Activated gamma-delta T cell (primary cell): ENCODE measurements around the gene NEDD4L.

Experiments used
- DNase-seq: peaks from one replicate; lab custom pipeline; 2025; lab: John Stamatoyannopoulos, UW

Gene NEDD4L

DNA sequence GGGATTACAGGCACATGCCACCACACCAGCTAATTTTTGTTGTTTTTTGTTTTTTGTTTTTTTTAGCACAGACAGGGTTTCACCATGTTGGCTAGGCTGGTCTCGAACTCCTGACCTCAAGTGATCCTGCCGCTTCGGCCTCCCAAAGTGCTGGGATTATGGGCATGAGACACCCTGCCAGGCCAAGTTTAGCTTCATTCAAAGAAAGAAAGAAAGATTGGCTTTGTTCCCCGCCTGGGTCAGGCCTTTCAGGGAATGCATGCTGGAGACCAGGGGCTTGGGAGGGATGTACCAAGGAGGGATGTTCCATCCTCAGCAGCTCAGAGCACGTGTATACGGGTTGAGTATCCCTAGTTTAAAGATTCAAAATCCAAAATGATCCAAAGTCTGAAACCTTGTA is 301.8 kb downstream of the NEDD4L start:
- DNase-seq = no peak

DNA sequence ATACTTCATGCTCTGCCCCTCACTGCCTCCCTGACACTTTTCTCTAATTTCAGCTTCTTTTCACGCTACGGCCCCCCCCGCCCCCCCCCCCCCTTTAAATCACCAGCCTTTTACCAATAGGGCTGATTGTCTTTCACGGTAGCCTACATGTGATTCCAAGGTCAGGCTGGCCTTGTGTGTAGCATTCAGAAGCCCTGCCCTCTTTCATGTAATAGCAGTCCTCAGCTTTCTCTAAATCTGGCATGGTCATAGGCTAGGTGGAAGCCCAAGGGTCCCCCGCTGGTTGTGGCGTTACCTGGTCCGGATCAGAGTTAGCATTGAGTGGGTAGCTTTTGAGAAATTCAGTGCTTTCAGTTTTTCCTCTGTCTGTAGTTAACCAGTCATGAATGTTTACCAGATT is 303.1 kb downstream of the NEDD4L start:
- DNase-seq = no peak

DNA sequence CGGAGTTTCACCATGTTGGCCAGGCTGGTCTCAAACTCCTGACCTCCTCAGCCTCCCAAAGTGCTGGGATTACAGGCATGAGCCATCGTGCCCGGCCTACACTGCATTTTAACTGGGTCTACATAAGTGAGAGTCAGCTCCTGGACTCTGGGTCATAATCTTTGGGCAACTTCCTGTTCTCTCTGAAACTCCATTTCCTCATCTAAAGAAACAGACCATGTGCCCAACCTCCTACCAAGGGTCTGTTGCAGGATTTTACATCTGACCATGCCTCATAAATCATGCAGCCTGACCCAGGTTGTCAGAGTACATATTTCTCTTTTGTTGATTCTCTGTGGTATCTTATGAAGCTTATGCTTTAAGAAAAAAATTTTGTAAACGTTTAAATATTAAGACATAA is 304.5 kb downstream of the NEDD4L start:
- DNase-seq = no peak

DNA sequence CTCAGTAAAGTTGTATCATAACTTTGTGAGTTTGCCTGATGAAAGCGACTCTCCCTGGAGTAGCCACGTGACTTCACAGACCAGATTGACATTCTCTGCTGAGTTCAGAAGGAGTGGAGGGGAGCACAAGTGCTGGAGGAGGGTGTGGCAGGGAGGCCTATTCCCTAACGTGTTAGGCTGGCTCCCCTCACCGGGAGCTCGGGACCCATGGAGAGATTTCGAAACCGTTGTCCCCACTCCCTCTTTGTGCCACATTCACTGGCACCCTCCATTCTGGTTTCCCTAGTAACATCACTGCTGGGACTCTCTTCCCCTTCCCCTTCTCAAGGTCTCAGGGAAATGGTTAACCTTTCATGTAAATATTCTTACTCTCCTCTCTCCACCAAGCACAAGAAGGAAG is 304.9 kb downstream of the NEDD4L start:
- DNase-seq = no peak

DNA sequence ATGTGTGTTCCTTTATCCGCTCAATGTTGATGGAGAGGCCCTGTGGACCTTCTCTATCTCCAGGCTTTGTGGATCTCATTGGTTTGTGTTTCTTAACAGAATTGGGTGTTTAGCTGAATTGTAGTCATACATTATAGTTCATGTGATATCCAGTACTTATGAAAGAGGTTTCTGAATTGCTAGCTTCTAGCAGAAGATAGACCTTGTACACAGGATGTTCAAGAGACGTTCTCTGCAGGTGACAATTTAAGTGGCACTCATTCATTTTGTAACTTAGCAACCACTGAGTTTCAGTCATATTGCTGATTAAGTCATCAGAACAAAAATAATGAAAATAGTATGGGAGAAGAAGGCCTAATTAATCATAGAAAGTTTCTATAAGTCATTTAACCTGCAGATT is 305.6 kb downstream of the NEDD4L start:
- DNase-seq = no peak

DNA sequence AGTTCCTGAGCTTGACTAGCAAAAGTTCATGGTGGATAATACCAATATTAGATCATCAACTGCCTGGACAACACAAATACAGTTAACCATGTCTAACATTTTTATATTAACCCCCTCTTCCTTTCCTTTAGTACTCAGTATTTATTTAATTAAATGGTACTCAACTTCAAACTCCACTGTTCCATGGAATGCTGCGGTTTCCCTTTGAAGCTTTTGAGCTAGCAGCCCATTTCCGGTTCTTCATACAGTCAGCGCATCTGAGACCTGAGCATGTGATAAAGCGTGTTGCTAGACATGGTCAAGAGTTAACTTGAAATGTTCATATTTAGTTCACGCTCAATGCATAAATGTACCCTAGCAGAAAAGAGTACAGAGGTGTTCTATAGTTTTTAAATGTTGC is 306.5 kb downstream of the NEDD4L start:
- DNase-seq = no peak

DNA sequence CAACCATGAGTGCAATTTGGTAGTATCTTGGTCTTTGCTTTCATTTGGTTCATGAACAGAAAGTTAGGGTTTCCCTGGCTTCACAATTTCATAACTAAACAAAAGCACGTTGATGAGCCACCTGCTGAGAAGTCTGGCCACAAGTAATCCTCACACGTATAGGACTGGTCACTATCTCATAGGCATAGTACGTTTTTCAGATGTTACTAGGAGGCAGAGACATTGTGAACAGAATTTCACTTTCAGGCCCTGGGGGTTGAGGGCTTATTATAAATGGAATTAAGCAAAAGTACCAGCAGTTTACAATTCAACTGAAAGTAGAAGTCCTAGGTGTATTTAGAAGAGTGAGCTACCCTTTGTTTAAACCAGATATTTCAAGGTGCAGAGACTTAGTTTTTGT is 307.8 kb downstream of the NEDD4L start:
- no peak for DNase-seq

DNA sequence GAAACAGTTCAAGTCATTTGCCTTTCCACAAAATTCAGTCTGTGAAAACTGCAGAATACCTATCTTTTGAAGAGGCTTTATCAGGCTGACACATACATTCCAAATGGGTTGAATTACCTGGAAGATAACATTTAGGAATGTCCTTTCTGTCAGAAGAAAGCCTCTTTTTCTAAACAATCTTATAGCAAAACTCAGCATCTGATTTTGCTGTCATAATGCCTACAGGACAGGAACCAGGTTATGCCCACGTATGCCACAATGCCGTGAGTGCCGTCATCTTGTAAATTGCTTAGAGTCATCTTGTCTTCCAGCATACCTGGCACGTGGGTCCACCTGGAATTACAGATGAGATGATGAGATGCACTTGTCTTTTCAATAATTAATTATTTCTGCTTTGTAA is 309.6 kb downstream of the NEDD4L start:
- no peak for DNase-seq

DNA sequence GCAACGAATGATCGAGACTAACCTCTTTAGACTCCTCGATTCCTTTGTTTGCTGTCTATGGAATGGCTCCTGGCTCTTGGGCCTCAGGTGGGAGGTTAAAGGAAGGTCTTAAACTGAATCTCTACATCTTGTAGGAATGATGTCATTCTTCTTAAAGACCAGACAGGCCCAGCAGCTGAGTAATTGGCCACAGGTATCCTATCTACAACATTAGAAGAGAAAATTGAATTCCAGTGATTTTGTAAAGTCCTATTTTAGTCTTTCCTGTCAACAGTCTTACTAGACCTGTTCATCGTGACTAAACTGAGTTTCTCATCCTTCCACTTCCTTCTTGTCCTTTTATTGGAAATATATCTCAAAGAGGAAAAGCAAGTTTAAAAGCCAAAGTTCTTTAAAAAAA is 310.0 kb downstream of the NEDD4L start:
- DNase-seq = no peak

DNA sequence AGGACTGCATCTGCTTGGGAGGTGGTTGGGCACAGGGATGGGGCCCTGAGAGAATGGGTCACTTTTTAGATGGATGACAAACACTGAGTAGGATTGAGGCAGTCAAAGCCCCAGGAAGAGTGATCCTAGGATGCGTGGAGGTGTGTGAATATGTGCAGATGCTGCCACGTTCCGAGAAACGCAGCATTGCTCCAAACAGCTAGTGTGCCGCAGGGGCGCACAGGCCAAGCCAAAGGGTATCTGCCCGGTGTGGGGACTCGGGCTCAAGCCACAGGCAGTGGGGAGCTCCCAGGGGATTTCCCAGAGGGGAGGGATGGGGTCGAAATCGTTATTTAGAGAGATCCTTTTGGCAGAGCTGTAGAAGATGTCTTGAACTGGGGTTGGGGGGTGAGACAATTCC is 310.8 kb downstream of the NEDD4L start:
- DNase-seq = no peak

DNA sequence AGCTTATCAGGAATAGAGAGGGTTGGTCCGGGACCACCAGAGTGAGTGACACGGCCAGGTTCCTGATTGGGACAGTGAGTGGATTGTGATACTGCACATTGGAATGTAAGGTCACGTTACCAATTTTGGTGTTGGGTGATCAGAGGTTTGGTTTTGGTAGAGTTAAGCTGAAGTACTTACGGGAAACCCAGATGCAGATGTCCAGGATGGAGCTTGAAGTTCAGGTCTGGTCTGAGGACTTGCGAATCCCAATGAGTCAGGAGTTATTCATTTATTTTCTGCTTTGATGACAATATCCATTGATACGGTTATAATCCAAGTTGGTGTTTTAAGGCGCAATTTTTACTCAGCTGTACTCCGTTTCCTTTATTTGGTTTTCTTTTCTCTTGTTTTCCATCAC is 311.2 kb downstream of the NEDD4L start:
- DNase-seq = no peak

DNA sequence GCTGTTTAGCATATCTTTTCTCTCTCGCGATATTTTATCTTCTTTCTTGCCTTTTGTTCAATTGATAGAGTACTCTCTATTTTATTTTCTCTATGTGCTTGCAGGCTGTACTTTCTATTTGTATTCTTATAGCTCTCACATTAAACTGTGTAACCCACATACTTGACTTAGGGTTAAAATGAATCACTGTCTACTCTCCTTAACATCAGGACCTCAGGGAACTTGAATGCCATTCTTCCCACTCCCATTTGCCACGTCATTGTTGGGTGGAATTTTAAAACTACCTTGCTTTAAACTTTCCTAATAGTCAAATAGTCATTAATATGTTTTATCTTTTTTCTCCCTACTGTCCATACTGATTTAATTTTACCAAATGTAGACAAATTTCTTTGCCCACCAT is 315.2 kb downstream of the NEDD4L start:
- DNase-seq = no peak

DNA sequence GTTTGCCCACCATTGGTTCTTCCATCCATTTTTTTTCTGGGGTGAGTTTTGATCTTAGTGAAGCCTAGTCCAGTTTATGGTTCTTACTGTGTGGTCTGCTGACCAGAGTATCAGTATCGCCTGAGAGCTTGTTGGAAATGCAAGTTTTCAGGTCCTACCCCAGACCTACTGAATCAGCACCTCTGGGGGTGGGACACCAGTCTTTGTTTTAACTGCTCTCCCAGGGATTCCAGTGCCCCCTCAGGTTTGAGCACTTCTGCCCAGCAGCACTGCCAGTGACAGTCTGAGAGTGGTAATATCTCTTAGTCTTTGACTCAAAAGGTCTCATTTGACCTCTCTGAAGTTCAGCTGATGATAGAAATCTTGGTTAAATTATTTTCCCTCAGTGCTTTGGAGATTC is 315.6 kb downstream of the NEDD4L start:
- DNase-seq = no peak

DNA sequence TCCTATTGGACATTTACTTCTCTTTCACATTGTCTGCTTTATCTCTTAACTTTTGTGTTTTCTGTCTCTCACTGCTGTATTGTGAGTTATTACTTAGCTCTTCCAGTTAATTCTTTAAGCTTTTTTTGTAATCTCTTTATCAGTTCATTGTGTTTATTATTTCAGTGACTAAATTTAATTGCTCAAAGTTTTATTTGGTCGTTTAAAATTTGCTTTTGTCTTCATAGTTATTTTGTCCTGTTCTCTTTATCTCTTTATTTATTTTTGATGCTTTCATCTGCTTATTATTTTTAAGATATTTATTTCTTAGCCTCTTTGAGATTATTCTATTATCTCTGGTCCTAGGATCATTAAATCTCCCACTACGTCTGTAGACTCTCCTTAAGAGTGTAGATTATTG is 316.3 kb downstream of the NEDD4L start:
- DNase-seq = no peak

DNA sequence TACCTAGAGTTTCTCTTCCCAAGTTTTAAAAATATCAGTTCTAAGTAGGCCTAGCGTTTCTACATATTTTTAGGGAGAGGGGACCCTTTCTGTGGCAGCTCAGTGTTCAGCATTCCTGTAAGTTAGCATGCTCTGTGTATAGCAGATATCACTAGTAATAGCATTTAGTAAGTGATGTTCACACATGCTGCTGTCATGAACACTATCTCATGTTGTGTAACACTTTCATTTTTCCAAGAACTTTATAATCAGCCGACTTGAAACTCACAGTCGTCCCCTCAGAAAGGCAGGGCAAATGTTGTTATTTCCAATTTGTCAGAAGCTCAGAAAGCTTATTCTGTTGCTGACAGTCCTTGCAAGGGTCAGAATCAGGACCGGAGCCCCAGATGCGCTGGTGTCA is 317.2 kb downstream of the NEDD4L start:
- no peak for DNase-seq

DNA sequence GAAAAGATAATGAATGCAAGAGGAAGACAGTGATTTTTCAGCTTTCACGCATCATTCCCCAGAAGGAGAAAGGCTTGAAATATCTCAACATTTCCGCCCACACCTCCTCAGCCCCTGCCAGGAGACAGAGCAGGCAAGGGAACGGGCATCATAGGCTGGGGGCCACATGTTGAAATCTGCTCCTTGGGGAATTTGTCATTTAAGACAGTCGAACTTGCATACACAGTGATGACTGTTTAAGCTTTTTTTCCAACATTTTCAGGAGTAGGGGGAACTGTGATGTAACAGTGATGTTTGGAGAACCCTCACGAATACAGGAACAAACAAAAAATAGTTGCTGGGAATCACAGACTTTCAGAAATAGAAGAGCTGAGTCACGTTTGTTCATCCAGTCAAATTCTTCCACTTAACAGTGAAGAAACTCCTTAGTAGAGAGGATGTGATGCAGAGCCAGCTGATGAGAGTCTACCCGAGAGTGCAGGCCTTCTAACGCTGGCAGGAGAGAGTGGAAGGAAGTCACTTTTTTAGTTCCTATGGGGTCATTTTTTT is 318.1 kb downstream of the NEDD4L start:
- no peak for DNase-seq

DNA sequence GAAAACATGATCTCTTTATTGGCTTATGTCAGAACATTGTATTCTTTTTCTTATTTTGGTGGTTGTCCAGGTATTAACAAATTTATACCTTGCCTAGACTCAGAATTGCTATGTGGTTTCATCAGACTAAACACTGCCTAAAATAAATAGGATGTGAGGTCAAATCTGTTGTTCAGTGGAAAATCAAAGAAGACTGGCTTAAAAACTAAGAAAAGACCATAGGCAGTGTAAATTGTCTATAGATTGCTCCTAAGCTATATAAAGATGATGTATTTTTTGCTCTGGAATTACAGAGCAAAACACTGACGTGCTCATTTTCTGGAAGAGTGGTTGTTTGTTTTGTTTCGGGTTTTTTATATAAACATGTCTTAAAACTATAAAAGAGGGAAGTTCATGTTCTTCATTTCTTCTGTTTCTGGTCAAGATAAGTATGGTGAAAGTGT is 318.8 kb downstream of the NEDD4L start:
- DNase-seq = no peak

DNA sequence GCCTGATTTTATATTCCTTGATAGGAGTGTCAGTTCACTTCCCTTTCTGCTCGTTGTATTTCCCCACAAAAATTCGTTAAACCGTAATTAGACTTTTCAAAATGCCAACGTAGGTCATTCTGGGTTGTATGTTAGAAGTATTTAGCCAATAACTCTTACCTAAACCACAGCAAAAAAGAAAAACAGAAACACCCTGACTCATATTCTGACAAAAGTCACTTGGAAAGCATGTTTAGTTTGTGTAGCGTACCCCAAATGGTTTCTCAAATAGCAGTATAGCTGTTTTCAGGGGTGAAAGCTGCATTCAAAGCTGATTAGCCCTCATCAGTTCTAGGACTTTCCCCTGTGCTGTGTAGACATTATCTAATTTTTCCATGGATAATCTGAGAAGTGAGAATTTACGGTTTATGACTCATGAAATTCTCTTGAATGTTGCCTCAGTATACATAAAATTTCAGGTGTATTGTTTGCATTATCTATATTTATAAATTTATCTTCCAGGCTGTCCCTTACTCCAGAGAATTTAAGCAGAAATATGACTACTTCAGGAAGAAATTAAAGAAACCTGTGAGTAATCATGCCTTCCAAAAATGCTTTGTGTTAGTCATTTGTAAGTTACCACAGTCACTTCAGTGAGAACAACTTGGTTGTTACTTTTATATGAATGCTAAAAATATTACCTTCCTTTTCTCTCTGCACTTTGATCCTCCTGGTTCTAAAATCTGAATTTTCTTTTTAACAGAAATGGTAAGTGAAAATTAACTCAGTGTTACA is 319.9 kb downstream of the NEDD4L start:
- DNase-seq = no peak

DNA sequence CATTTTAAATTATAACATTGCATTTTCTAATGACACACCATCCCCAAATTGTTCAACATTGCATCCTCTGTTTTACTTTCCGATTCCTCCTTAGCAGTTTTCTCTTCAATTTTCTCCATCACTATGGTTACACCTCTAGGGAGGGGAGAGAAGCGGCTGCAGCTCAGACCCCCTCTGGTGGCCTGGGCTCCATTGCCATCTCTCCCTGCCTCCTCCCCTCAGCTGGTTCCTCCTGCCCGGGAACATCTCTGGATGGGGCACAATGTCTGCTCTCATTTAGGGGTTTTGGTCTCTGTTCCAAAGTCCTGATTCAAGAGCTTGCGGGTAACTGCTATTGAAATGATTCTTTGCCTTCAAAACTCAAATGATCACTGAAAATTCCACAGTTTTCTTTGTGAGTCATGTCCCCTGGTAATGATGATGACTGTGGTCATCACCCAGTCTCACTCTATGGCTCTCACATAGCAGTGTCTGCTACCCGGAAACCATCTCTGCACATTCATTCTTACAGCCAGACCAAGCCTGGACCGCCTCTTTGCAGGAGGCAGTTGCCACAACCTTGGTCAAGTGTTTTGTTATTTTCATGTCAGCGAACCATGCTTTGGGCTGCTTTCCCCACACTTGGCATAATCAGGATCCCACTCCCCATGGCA is 321.0 kb downstream of the NEDD4L start:
- DNase-seq = no peak

DNA sequence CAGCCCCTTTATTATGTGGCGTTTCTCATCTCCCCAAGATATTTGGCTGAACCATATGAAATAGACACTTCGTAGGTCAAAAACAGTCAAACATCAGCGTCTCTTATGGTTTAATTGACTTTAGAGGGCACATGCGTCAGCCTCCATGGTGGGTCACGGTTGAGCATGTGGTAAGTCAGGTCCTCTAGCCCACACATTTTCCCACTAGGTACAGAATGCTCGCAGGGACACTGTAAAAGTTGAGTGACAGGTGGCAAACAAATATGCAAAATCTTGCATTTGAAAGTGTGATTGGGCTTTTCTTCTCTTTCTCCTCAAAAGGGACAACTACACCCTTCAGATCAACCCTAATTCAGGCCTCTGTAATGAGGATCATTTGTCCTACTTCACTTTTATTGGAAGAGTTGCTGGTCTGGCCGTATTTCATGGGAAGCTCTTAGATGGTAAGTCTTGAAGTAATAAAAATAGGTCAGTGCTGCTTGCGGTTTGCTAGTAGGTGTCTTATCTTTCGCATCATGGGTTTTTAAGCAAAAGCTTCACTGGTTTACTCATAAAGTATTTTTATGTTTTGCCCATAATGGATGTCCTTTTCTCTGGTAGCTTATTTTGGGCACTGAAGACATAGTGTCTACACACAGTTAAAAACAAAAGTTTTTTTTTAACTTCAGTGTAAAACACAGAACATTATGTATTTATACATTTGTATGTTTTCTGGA is 323.6 kb downstream of the NEDD4L start:
- no peak for DNase-seq

DNA sequence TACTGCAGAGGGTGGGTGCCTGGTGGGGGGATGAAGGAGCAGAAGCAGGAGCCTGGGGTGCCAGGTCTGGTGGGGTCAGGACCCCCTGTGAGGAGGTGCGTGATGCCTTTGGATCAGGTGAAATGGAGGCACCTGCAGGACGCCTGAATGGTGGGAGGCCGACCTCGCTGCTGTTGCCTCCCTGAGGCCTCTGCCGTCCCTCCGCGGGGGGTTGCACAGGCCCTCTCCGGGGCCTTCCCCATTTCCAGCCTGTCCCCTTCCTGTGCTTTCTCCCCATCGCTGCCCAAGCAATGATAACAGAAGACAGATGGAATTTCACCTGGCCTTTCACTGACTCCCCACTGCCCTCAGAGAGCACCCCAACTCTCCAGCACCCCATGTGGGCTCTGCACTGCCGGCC is 325.6 kb downstream of the NEDD4L start:
- DNase-seq = no peak

DNA sequence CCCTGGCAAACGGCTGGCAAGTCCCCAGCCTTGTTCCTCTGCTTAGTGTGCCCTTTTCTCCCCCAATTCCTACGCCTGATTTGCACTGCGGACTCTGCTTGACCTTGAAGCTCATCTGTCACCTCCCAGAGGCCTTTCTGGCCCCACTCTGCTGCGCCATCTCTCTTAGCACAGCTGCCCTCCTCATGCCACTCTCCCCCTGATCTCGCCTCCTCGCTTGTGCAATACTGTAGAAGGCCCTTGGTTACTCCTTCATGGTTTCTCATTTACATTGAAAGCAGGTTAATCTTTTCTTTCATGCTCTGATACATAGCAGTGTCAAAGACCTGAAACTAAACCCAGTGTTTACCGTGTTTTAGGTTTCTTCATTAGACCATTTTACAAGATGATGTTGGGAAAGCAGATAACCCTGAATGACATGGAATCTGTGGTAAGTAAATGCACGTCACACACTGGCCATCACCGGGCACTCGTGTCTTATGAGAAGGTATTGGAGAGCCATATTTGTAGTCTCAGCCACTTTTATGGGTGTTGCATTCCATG is 326.1 kb downstream of the NEDD4L start:
- DNase-seq = no peak

DNA sequence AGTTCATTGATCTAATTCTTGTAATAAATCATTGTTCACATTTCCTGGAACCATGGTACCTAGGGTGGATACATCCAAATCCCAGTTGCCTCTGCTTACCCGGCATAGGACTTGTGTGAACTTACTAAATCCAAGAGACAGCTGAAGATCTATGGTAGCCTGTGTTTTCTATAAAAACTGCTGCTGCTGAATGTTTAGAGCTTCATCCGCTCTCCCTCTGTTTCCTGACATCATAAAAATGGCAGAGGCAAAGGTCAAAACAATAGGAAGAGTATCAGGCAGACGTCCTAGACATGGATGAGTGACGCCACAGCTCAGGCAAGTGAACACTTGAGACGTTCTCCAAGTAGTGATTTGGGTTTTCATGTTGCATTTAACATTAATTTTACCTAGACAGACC is 326.6 kb downstream of the NEDD4L start:
- no peak for DNase-seq
